ENCODE data around the gene GIPR.
"Not testable (repeated sequence)": the region's sequence is repeated elsewhere in the genome, so short reads cannot be mapped to it uniquely, and the experiment has no call there.

The GIPR gene, protein sequence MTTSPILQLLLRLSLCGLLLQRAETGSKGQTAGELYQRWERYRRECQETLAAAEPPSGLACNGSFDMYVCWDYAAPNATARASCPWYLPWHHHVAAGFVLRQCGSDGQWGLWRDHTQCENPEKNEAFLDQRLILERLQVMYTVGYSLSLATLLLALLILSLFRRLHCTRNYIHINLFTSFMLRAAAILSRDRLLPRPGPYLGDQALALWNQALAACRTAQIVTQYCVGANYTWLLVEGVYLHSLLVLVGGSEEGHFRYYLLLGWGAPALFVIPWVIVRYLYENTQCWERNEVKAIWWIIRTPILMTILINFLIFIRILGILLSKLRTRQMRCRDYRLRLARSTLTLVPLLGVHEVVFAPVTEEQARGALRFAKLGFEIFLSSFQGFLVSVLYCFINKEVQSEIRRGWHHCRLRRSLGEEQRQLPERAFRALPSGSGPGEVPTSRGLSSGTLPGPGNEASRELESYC

GRCh38 chr19:45667620-45668341, at the start of gene GIPR:
Gene GIPR (plus strand): TSS chr19:45668221. CDS start chr19:45669521, 1,300 bp downstream.
- peak within 1 kb of the TSS; percentile 76 for H3K27ac Mint-ChIP-seq
- ATAC-seq, result peak; percentile 98
- H3K4me3 Mint-ChIP-seq, result peak within 1 kb of the TSS; percentile 80
- peaks cover 33% of the 10 kb centered on the region for H3K4me1 Mint-ChIP-seq
- peak; percentile 76 for DNase-seq
- no peaks in the 10 kb centered on the region for H3K36me3 Mint-ChIP-seq (ENCODE audit: low read depth)
- H3K9me3 Mint-ChIP-seq, result no peaks in the 10 kb centered on the region
- peaks cover 23% of the 10 kb centered on the region for H3K27me3 Mint-ChIP-seq

- H3K27ac Mint-ChIP-seq, result no peak overlapping the region
- DNase-seq (no peak), ATAC-seq (peak; percentile 25)
- no peaks in the 10 kb centered on the region for H3K27me3 Mint-ChIP-seq
- H3K4me1 Mint-ChIP-seq, result peaks cover 19% of the 10 kb centered on the region
- H3K9me3 Mint-ChIP-seq, result no peaks in the 10 kb centered on the region
- H3K4me3 Mint-ChIP-seq, result no peak overlapping the region
- H3K36me3 Mint-ChIP-seq (ENCODE audit: low read depth), result peaks cover 45% of the 10 kb centered on the region
Observed at GRCh38 chr19:45621389-45621788, 46.6 kb upstream of the GIPR start.

DNA sequence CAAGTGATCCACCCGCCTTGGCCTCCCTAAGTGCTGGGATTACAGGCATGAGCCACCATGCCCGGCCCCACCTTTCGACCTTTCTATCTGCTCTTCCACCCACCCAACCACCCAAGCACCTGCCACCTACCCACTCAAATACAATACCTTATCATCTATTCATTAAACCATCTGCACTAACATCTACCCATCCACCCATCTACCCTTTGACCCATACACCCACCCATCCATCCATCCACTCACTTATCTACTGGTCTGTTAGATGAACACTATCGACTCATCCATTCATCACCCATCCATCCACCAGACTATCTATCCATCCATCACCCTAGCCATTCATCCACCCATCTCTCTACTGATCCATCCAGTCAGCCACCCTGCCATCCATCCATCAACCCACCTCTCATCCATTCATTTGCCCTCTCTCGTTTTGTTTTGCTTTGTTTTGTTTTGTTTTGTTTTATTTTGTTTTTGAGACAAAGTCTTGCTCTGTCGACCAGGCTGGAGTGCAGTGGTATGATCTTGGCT, 46.0 kb upstream of the GIPR start:
- peaks cover 43% of the 10 kb centered on the region for H3K36me3 Mint-ChIP-seq (ENCODE audit: low read depth)
- H3K9me3 Mint-ChIP-seq, result no peaks in the 10 kb centered on the region
- H3K27me3 Mint-ChIP-seq, result no peaks in the 10 kb centered on the region
- H3K4me1 Mint-ChIP-seq, result peaks cover 19% of the 10 kb centered on the region
- no peak overlapping the region for H3K27ac Mint-ChIP-seq
- ATAC-seq, result no peak
- no peak overlapping the region for H3K4me3 Mint-ChIP-seq
- DNase-seq, result no peak

DNA sequence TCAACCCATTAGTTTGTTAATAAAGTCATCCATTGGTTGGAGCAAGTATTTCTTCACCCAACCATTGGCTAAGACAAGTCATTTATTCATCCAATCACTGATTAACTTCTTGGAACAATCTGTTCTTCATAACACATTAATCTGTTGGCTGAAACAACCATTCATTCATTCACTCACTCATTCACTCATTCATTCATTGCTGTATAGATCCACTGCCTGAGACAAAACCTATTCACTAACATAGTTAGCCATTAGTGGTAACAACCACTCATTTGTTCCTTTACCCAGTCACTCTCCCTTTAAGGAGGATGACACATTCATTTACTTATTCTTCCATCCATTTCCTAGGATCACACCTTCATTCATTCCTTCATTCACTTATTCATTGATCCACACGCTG, 44.0 kb upstream of the GIPR start:
- Mint-ChIP-seq H3K36me3 (ENCODE audit: low read depth) (peaks cover 44% of the 10 kb centered on the region), H3K27me3 (no peaks in the 10 kb centered on the region), H3K9me3 (no peaks in the 10 kb centered on the region), H3K4me1 (peaks cover 19% of the 10 kb centered on the region), H3K27ac (peak overlapping the region; percentile 31), H3K4me3 (no peak overlapping the region)
- ATAC-seq, result no peak
- no peak for DNase-seq

GRCh38 chr19:45628219-45628618, 39.8 kb upstream of the GIPR start:
- H3K4me3 Mint-ChIP-seq, H3K27ac Mint-ChIP-seq, H3K9me3 Mint-ChIP-seq, ATAC-seq, H3K27me3 Mint-ChIP-seq, DNase-seq: not testable (repeated sequence)
- peaks cover 37% of the 10 kb centered on the region for H3K4me1 Mint-ChIP-seq
- peaks cover 46% of the 10 kb centered on the region for H3K36me3 Mint-ChIP-seq (ENCODE audit: low read depth)

GRCh38 chr19:45629704-45630103, 38.3 kb upstream of the GIPR start:
- Mint-ChIP-seq H3K9me3 (no peaks in the 10 kb centered on the region), H3K4me3 (no peak overlapping the region), H3K27me3 (no peaks in the 10 kb centered on the region), H3K36me3 (ENCODE audit: low read depth) (peaks cover 35% of the 10 kb centered on the region), H3K4me1 (peaks cover 28% of the 10 kb centered on the region), H3K27ac (peak overlapping the region; percentile 65)
- DNase-seq (no peak), ATAC-seq (no peak)

DNA sequence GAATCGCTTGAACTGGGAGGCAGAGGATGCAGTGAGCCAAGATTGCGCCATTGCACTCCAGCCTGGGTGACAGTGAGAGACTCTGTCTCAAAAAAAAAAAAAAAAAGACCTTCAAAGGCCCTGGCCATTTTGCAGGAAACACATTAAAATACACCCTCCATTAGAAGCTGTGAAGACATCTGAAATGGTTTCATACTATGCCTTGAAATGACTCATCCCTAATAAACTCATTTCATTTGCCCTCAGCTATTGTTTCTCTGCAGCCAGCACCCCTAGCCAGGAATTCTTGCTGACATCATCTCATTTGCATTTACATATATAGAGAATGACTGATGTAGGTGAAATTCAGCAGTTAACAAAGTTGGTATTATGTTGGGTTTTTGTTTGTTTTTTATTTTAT, 37.6 kb upstream of the GIPR start:
- H3K27ac Mint-ChIP-seq, result peak overlapping the region; percentile 70
- peaks cover 32% of the 10 kb centered on the region for H3K36me3 Mint-ChIP-seq (ENCODE audit: low read depth)
- peak; percentile 94 for ATAC-seq
- H3K4me3 Mint-ChIP-seq, result no peak overlapping the region
- H3K4me1 Mint-ChIP-seq, result peaks cover 20% of the 10 kb centered on the region
- H3K9me3 Mint-ChIP-seq, result no peaks in the 10 kb centered on the region
- H3K27me3 Mint-ChIP-seq, result no peaks in the 10 kb centered on the region
- DNase-seq, result no peak

- peaks cover 21% of the 10 kb centered on the region for H3K4me1 Mint-ChIP-seq
- peak; percentile 71 for DNase-seq
- H3K36me3 Mint-ChIP-seq (ENCODE audit: low read depth), result peaks cover 27% of the 10 kb centered on the region
Observed at GRCh38 chr19:45632468-45633196, 35.4 kb upstream of the GIPR start.

DNA sequence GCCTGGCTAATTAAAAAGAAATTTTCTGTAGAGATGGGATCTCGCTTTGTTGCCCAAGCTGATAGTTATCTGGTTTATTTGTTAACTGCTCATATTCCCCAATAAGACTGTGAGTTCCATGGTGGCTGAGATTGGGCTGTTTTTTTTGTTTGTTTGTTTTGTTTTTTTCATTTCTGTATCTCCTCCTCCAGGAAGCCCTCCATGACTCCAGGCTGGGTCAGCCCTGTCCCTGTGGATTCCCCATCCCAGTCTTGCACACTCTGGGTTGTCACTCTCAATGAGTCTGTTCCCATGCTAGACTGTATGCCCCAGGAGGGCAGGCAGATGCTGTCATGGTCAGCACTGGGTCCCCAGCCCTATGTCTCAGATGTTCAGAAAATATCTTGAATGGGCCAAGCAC, 31.7 kb upstream of the GIPR start:
- DNase-seq (no peak), ATAC-seq (no peak)
- H3K4me1 Mint-ChIP-seq, result peaks cover 30% of the 10 kb centered on the region
- H3K9me3 Mint-ChIP-seq, result no peaks in the 10 kb centered on the region
- H3K4me3 Mint-ChIP-seq, result no peak overlapping the region
- no peak overlapping the region for H3K27ac Mint-ChIP-seq
- H3K36me3 Mint-ChIP-seq (ENCODE audit: low read depth), result peaks cover 29% of the 10 kb centered on the region
- no peaks in the 10 kb centered on the region for H3K27me3 Mint-ChIP-seq

More at GRCh38 chr19:45632468-45633196, 35.4 kb upstream of the GIPR start:
- H3K27ac Mint-ChIP-seq, result peak overlapping the region; percentile 67
- H3K27me3 Mint-ChIP-seq, result no peaks in the 10 kb centered on the region
- ATAC-seq, result peak; percentile 51
- no peak overlapping the region for H3K4me3 Mint-ChIP-seq
- H3K9me3 Mint-ChIP-seq, result no peaks in the 10 kb centered on the region

DNA sequence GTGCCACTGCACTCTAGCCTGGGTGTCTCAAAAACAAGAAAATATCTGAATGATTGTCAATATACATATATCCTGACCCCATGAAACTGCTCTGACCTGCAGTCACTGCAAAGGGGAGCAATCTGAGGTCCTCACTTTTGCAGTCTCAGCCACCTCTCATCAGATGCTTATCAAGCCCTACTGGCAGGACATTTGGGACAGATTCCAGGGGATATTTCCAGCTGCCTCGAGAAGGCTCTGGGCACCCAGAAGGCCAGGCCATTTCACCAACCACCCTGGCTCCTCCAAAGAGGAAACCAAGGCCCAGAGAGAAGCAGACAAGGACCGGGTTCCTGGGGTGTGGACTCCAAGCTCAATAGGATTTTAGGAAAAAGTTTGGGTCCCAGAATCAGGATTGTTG, 31.1 kb upstream of the GIPR start:
- ATAC-seq (no peak), DNase-seq (no peak)
- Mint-ChIP-seq H3K9me3 (no peaks in the 10 kb centered on the region), H3K4me1 (peaks cover 33% of the 10 kb centered on the region), H3K4me3 (no peak overlapping the region), H3K27me3 (no peaks in the 10 kb centered on the region), H3K36me3 (ENCODE audit: low read depth) (peaks cover 32% of the 10 kb centered on the region), H3K27ac (no peak overlapping the region)

- Mint-ChIP-seq H3K9me3 (no peaks in the 10 kb centered on the region), H3K4me3 (peak overlapping the region; percentile 93), H3K27ac (no peak overlapping the region), H3K4me1 (peaks cover 32% of the 10 kb centered on the region), H3K36me3 (ENCODE audit: low read depth) (peaks cover 30% of the 10 kb centered on the region), H3K27me3 (no peaks in the 10 kb centered on the region)
- DNase-seq (no peak), ATAC-seq (no peak)
Observed at GRCh38 chr19:45637890-45638667, 29.9 kb upstream of the GIPR start.

DNA sequence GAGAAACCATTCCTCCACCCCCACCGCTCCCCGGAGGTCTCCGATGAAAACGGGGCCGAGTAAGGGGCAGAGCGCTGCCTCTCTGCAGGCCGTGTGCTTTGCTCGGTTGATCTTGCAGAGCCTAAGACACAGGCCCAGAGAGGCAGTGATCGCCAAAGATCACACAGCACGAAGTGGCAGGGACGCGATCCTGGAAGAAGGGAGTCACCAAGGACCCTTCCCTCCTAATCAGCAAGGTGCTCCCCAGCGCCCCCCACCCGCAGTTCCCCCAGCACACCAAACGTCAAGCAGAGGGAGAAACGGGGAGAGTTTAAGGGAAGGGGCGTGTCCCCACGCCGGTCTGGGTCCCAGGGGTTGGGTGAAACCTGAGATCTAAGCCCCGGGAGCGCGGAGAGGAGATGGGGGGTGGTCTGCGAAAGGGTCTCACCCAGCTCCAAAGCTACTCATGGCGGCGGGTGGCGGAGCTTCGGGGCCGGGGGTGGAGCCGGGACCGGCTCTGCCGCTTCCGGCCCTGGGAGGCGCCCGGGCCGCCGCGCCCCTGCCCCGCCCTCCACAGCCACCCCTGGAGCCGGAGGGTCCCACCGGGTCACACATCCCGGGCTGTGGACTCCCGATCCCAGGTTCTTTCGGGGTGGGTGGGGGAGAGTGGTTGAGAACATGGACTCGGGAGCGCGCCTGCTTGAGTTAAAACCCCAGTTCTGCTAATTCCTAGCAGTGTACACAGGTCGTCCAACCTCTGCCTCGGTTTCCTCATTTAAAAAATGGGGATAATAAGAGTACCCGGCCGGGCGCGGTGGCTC, 28.9 kb upstream of the GIPR start, which contains the start of gene EML2:
Gene EML2 (minus strand): TSS at position 468 of the 800 bp plus-strand sequence. CDS start 21 bp downstream, at position 447.
- Mint-ChIP-seq H3K36me3 (ENCODE audit: low read depth) (peaks cover 29% of the 10 kb centered on the region), H3K27ac (peak within 1 kb of the TSS; percentile 81), H3K4me1 (peaks cover 42% of the 10 kb centered on the region), H3K9me3 (no peaks in the 10 kb centered on the region), H3K4me3 (peak within 1 kb of the TSS; percentile 93), H3K27me3 (no peaks in the 10 kb centered on the region)
- ATAC-seq (no peak), DNase-seq (peak; percentile 68)

GRCh38 chr19:45640849-45641273, 27.2 kb upstream of the GIPR start:
- Mint-ChIP-seq H3K27ac (peak overlapping the region; percentile 99), H3K4me1 (peaks cover 45% of the 10 kb centered on the region), H3K27me3 (peaks cover 3% of the 10 kb centered on the region), H3K36me3 (ENCODE audit: low read depth) (peaks cover 27% of the 10 kb centered on the region), H3K4me3 (peak overlapping the region; percentile 98), H3K9me3 (no peaks in the 10 kb centered on the region)
- ATAC-seq (no peak), DNase-seq (peak; percentile 73)
